H1 (cell line): ENCODE results near the gene CPO. TPM values are rescaled to one million over a fixed set of nuclear protein-coding genes. Genes with fewer than 3 reads are reported as not detected.

Experiments
- HDAC2 ChIP-seq, 2 experiments: fragments of 300-600 bp in 1 of 2; sonication (generic) in 1 of 2; IDR thresholded peaks; 2 replicates each; pipeline ENCODE4 v1.6.1; 2011 to 2012; ENCODE audit warnings: low read depth in 2 of 2, low read length in 2 of 2, mild to moderate bottlenecking in 2 of 2, moderate library complexity in 2 of 2, borderline replicate concordance in 1 of 2, inconsistent platforms in 1 of 2
- RNF2 ChIP-seq: fragments of 200-900, 300-1000 bp; sonication (generic); IDR thresholded peaks from 2 replicates; pipeline ENCODE4 v1.7.1; 2016; ENCODE audit warnings: borderline replicate concordance, low read depth, mild to moderate bottlenecking, antibody characterized with exemption, low read length; ENCODE audit not compliant: poor library complexity, severe bottlenecking; ENCODE audit errors: missing control alignments
- polyA plus RNA-seq, 7 experiments: library from polyadenylated mRNA; depleted of rRNA in 3 of 7; stranded (reverse) in 5 of 7; unstranded in 2 of 7; fragments of >200 nt in 5 of 7; fragments of 200-250 nt in 2 of 7; gene quantifications; 1 replicate in 5 of 7; 2 replicates in 1 of 7; 4 replicates in 1 of 7; pipeline versions ENCODE4 v1.2.1 to v1.2.3, GENCODE V29; 2011 to 2013; ENCODE audit warnings: missing spikeins in 2 of 7, mixed read lengths in 2 of 7
- total RNA-seq: library from RNA; stranded (reverse); fragmentation: NEBNext Ultra II Directional; extraction: Animal tissue kit (Norgen Biotek cat#: 25700); gene quantifications from 2 replicates; pipeline ENCODE4 v1.2.1, GENCODE V29; 2021

The CPO gene
- total and polyA plus RNA-seq, 2 of the 8 experiments (the other 6 are each of a cell fraction or from before 2014, with no cell fraction given): 1.3 TPM

DNA sequence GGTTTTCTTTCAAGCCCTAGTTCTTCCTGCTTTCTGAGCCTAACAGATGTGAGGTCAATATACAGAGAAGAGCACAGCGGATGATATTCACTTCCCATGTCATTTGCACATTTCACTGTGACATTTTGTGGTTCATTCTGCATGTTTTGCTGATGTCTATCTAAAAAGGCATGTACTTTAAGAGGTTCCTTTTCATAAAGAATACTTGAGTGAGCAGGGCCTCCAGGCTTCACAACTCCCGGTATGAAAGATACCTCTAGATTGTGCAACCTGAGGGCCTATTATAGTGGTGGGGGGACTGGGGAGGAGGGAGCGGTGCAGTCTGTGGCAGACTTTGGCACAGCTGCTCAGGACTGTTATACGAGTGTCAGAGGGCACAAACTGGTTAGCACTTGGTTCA, 54.6 kb downstream of the CPO start (continued):
- TF ChIP-seq RNF2: no peak
- TF ChIP-seq HDAC2 (IDR thresholded peaks at IDR 0.05; ENCODE audit: borderline replicate concordance in 1 of 2, low read depth in 2 of 2, low read length in 2 of 2): no peak
- TF ChIP-seq, all 59 proteins: peak for 0
